GM18505 (cell line): ENCODE results near the gene TEX19.
"Not testable (repeated sequence)": the region's sequence is repeated elsewhere in the genome, so short reads cannot be mapped to it uniquely, and the experiment has no call there.

Experiments
- ATAC-seq: cut with Tn5 transposase; IDR thresholded peaks from one replicate; pipeline ENCODE4 v1.9.1; 2021; ENCODE audit not compliant: unreplicated experiment
- POLR2A ChIP-seq: IDR thresholded peaks from 4 replicates; pipeline ENCODE4 v1.6.1; 2011; ENCODE audit warnings: borderline replicate concordance; ENCODE audit not compliant: insufficient read depth, insufficient read length; ENCODE audit errors: extremely low read depth

TEX19 gene

DNA sequence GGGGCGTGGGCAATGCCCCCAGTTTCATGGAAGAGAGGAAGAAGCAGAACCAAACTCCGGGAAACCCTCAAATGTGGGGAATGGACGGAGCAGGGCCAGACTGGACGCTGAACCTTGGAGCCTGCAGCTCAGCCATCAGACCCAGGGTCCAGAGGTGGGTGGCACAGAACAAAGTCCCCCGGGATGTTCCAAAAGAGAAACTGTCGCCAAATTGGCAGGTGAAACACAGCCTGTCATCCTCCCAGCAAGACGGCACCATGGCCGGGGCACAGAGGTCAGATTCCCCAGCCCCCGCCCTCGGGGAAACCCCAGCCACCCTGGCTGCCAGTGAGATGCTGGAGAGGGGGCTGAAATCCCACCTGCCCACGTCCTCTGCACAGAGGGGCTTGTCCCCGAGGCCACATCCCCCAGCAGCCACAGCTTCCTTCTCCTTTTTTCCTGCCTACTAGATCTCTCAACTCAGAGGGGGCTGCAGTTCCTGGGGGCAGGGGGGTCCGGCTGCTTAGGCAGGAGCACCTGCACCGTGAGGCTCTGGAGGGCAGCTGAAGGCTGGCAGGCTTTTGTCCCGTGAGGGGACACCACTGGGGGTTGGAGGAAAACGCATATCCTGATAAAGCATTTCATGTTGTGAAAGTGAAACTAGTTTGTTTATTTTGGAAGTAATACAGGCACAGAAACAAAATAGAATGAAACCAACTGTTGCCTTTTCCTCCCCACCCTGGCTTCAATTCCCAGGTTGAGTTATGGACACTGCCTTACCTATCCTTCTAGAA, 24.2 kb upstream of the TEX19 start:
- TF ChIP-seq POLR2A = no peak
- ATAC-seq = no peak

DNA sequence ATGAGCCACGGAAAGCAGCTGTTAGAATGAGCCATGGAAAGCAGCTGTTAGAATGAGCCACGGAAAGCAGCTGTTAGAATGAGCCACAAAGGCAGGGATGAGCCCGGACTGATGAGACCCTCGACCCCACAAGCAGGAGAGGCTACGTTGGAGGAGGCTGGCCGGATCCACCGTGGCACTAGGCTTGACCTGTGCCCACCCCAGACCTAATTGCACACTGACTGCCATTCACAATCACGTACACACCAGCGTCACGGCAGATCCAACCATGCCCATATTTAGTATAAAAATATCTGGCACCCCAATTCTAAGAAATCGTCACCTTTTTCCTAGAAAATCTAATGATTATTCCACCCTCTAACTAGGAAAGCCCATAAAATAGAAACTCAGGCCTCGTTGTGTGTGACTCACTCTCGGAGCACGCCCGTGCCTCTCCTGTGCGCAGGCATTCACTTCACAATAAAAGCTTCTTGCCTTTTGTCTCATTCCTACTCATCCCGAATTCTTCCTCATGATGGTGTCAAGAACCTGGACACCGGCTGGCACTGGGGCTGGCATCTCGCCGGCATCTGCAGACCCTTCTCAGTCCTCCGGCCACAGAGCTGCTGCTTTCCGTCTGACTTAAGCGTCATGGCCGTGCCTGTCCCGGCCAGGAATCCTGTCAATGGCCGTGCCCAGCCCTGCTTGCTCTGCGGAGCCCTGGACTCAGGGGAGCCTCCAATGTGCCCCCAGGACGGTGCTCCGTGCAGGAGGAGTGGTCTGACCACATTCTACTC, 20.0 kb upstream of the TEX19 start:
- TF ChIP-seq POLR2A = no peak
- no peak for ATAC-seq

DNA sequence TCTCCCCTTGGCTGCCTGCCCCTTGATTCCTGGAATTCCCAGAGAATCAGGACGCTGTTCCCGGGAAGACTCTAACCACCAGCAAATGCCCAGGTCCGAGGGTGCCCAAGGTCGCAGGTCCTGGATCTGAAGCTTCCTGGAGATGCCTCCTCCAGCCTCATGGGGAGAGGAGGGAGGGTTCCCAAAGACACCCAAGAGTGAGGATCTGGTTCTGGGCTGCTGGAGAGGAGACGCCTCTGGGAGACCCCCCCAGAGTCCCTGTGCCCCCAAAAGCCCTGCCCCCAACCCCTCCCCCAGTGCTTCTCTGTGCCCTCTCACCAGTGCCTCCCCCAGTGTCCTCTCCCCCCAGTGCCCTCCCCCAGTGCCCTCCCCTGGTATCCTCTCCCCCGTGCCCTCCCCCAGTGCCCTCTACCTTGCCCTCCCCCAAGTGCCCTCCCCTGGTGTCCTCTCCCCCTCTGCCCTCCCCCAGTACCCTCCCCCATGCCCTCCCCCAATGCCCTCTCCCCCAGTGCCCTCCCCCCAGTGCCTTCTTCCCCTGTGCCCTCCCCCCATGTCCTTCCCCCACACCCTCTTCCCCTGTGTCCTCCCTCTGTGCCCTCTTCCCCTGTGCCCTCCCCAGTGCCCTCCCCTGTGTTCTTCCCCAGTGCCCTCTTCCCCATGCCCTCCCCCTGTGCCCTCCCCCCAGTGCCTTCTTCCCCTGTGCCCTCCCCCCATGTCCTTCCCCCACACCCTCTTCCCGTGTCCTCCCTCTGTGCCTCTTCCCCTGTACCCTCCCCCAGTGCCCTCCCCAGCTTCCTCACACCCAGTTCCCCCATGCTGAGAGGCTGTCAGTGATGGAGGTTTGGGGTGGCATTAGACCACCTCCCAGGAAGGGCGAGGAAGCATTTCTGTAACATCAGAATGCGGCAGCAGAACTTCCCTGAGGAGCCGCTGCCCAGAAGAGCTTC, 19.1 kb upstream of the TEX19 start:
- ATAC-seq = no peak
- TF ChIP-seq POLR2A = no peak

DNA sequence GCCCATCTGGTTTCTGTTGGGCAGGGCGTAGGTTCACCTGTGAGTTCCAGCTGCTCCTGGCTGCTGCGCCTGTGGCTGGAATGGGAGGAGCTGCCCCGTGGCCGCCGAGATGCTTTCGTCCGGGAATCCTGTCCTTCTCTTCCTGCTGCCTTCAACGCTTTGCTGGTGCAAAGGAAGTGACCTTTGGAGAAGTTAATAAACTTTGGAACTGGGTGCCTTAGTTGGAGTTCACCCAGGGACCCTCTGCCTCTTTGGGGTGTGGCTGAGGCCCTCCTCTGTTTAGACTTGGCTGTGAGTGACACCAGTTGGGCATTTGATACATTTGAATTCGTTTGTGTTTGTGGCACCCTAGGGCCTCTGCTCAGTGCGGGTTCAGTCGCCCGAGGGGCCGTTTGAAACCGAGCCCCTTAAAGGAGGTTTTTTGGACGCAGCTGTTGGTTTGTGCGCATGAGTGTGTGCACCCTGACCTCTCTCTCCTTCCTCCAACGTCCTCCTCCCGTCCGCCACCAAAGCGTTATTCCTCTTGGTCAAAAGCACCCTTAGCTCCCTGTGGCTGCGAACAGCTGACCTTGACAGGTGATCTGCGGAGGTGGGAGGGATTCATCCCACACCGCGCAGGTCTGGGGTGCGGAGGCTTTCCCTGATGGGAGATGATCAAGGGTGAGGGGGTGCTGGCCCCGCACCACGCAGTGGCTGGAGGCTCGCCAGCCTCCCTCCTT, 16.5 kb upstream of the TEX19 start:
- no peak for ATAC-seq
- no peak for TF ChIP-seq POLR2A

DNA sequence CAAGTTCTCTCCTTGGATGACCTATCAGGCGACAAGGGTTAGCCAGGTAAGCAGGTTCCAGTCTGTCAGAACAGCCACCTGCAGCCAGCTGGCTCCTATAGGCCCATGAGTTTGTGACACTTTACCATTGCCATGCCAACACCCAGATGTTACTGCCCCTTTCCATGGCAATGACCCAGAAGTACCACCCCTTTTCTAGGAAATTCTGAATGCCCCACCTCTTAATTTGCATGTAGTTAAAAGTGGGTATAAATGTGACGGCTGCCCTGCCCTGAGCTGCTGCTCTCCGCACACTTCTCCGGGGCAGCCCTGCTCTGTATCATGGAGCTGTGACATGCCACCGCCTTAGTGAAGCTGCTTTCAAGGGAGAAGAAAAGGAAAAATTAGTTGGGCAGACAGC, 15.5 kb upstream of the TEX19 start:
- ATAC-seq = no peak
- no peak for TF ChIP-seq POLR2A

DNA sequence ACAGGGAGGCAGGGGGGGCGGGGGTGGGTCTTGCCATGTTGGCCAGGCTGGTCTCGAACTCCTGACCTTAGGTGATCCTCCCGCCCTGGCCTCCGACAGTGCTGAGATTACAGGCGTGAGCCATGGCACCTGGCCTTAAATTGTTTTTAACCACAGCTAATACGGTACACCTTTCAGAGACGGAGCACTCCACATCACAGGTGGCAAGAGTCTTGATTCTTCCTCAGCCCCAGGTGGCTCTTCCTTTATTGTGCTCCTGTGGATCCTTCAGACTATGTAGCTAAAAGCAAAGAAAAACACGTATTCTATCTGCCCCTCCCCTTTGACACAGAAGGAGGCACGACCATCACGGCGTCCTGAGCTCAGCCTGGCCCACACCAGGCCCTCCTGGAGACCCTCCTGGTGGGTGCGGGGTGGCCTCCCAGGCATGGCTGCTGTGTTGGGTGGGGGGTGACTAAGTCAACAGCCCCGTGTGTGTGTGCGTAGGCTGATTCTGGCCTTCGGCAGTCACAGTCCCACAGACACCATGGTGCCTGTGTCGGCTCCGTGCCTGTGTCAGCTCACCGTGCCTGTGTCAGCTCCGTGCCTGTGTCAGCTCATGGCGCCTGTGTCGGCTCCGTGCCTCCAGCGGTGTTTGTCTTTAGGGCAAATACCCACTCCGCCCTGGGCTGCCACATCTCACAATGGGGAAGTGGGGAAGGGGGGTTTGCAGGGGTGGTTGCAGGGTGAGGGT, 14.7 kb upstream of the TEX19 start:
- no peak for ATAC-seq
- TF ChIP-seq POLR2A = no peak

DNA sequence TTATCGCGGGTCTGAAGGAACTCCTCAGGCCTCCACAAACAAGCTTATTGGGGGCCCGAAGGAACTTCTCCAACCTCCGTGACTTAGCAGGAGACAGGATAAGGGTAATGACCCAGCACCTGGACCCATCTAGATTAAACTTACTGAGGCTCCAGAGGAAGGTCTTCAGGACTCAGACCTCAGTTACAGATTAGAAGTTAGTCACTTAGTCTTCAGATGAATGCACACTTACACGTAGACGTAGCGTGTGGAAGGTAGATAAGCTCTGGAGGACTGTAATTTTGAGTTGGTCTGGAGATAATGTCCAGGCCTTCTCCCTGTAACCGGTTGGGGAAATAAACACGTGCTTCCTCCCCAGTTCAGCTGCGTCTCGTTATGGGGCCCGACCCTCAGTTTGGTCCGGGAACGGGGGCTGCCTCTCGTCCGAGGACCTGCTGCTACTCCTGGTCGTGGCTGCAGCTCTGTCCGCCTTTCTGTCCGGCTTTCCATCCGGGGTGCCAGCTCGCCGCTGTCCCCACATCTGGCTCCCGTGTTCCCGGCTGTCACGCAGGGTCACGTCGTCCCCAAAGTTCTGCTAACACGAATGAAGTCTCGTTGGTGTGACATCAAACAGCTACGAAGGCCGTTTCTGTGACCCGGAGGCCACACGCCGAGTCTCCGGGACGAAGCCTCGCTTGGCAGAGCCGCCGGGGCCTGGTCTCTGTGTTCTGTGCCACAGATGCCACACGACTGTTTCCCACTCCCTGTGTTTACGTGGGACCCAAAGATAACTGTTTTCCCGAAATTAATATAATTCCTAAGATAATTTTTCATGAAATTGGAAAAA, 13.7 kb upstream of the TEX19 start:
- TF ChIP-seq POLR2A = no peak
- no peak for ATAC-seq

DNA sequence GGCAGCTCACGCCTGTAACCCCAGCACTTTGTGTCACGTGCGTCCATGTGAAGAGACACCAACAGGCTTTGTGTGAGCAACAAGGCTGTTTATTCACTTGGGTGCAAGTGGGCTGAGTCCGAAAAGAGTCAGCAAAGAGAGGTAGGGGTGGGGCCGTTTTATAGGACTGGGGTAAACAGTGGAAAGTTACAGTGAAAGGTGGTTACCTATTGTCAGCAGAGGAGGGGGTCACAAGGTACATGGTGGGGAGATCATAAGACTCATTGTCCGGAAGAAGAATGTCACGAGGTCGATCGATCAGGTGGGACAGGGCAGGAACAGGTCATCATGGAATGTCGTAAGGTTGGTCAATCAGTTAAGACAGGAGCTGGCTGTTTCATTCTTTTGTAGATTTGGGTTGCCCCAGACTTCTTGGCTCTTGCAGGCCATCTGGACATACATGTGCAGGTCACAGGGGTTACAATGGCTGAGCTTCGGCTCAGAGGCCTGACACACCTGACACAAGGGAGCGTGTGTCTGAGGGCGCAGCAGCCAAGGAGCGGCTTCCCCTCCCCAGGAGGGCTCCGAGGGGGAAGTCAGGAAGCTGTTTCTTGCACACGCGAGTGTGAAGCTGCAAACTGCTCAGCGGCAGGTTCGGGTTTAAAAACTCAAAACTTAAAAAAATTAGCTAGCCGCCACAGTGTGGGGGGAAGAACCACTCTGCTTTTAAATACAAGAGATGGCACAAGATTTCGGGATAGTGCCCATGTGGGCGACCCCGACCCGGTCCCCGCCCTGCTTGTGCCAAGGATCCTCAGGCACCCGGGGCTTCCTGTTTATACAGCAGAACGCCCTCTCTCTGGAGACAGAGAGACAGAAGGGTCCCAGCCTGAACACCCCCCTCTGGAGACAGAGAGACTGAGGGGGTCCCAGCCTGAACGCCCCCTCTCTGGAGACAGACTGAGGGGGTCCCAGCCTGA, 12.4 kb upstream of the TEX19 start:
- no peak for ATAC-seq

DNA sequence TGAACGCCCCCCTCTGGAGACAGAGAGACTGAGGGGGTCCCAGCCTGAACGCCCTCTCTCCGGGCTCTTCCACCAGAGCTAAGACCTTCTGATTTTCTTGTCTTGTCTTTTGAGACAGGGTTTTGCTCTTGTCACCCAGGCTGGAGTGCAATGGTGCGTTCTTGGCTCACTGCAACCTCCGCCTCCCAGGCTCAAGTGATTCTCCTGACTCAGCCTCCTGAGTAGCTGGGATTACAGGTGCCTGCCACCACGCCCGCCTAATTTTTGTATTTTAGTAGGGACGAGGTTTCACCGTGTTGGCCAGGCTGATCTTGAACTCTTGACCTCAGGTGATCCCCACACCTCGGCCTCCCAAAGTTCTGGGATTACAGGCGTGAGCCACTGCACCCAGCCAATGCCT, 11.1 kb upstream of the TEX19 start:
- ATAC-seq = not testable (repeated sequence)

More for the DNA sequence above, 12.4 kb upstream of the TEX19 start:
- TF ChIP-seq POLR2A = no peak

DNA sequence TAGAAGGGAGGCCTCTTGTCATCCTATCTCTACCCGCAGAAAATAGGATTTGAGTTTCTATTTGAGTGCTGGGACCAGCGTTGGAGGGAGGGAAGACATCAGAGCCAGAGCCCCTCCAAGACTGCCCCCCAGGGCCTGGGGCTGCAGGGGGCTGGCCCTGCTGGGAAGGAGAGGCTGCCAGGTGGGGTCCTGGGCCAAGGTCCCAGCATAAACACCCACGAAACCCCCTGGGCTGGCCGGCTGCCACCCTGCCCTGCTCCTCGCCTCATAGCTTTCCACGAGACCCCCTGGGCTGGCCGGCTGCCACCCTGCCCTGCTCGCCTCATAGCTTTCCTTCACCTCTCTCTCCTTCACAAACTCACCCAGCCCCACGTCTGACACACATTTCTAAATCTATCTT, 10.6 kb upstream of the TEX19 start:
- ATAC-seq = no peak
- TF ChIP-seq POLR2A = no peak
